Amniotic stem cell (primary cell): ENCODE results near the gene CPED1.
"Not testable (repeated sequence)": the region's sequence is repeated elsewhere in the genome, so short reads cannot be mapped to it uniquely, and the experiment has no call there.

Experiments
- DNase-seq: peaks from one replicate; lab custom pipeline; 2025; lab: John Stamatoyannopoulos, UW

Gene CPED1

GRCh38 chr7:121041516-121042148, 53.1 kb downstream of the CPED1 start:
- DNase-seq = no peak

- DNase-seq = no peak
Measured at GRCh38 chr7:121042195-121042594, 53.7 kb downstream of the CPED1 start.

GRCh38 chr7:121042899-121043298, 54.4 kb downstream of the CPED1 start:
- no peak for DNase-seq

GRCh38 chr7:121043314-121044234, 55.1 kb downstream of the CPED1 start:
- DNase-seq = no peak

- no peak for DNase-seq
Measured at GRCh38 chr7:121045090-121045489, 56.6 kb downstream of the CPED1 start.

GRCh38 chr7:121046009-121046408, 57.5 kb downstream of the CPED1 start:
- DNase-seq = no peak

- no peak for DNase-seq
Measured at GRCh38 chr7:121046893-121047468, 58.5 kb downstream of the CPED1 start.

- DNase-seq = no peak
Measured at GRCh38 chr7:121048195-121048594, 59.7 kb downstream of the CPED1 start.

GRCh38 chr7:121049028-121049791, 60.7 kb downstream of the CPED1 start:
- no peak for DNase-seq

GRCh38 chr7:121049897-121050296, 61.4 kb downstream of the CPED1 start:
- no peak for DNase-seq

GRCh38 chr7:121053219-121053618, 64.7 kb downstream of the CPED1 start:
- no peak for DNase-seq

- DNase-seq = no peak
Measured at GRCh38 chr7:121054925-121055324, 66.4 kb downstream of the CPED1 start.

- no peak for DNase-seq
Measured at GRCh38 chr7:121057878-121058277, 69.4 kb downstream of the CPED1 start.

- DNase-seq = no peak
Measured at GRCh38 chr7:121058975-121059374, 70.5 kb downstream of the CPED1 start.

- not testable (repeated sequence) for DNase-seq
Measured at GRCh38 chr7:121059979-121060509, 71.5 kb downstream of the CPED1 start.

- DNase-seq = no peak
Measured at GRCh38 chr7:121061677-121062582, 73.4 kb downstream of the CPED1 start.

- DNase-seq = no peak
Measured at GRCh38 chr7:121062671-121063279, 74.3 kb downstream of the CPED1 start.

- DNase-seq = not testable (repeated sequence)
Measured at GRCh38 chr7:121067717-121068116, 79.2 kb downstream of the CPED1 start.

GRCh38 chr7:121069346-121070100, 81.0 kb downstream of the CPED1 start:
- no peak for DNase-seq

- DNase-seq = no peak
Measured at GRCh38 chr7:121071132-121071531, 82.6 kb downstream of the CPED1 start.
